ENCODE measurements around the gene APBA2. TPM values are rescaled to one million over a fixed set of nuclear protein-coding genes. Genes with fewer than 3 reads are reported as not detected.

The APBA2 gene
- total RNA-seq, 1 experiment from 2014 or later: not detected

DNA sequence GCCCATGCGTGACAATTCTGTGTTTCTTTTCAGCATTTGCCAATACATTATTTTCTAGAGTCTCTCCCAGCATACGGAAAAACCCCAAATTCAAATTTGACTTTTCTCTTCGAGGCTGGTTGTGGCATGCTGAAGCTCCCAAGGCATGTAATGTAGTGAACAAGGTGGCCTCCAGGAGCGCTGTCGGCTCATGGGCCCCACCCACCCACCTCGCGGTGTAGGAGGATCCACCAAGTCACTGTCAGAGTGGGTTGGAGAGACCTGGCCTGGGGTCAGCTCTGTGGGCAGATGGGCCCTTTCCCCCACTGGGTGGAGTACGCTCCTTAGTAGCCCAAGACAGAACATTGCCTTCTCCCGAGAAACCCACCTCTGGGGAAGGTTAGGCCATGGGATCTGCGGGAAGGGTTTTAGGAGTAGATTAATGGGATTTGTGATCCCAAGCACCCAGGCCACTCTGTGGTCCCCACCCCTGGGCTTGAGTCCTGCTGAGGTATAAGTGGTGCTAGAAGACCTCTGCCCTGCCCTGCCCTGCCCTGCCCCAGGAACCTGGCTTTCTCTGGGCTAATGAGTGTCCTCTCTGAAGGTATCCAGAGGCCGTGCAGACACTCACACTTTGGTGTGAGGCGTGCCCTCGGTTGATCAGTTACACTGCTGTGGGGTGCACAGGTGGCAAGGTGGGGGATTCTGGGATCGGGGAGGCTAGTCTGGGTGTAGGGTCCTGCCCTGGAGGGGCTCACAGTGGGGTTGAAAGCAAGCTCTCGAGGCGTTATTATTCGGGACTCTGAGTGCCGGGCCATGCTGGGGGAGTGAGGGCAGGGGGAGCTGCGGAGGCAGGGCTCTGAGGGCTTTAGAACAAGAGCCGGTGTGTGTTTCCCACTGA is 97.9 kb downstream of the APBA2 start:
- Histone ChIP-seq H3K27ac (ENCODE audit: low read length) (no peak overlapping the region), H3K9me3 (ENCODE audit: low read length) (no peaks in the 10 kb centered on the region), H3K36me3 (ENCODE audit: insufficient read depth, low read length) (no peaks in the 10 kb centered on the region), H3K9me2 (replicated peaks; ENCODE audit: insufficient read depth, low read length) (no peaks in the 10 kb centered on the region), H3K9ac (ENCODE audit: low read length) (no peak overlapping the region), H4K20me1 (ENCODE audit: insufficient read depth, low read depth, low read length) (no peaks in the 10 kb centered on the region), H3K27me3 (ENCODE audit: low read length) (no peaks in the 10 kb centered on the region), H3K79me2 (ENCODE audit: low read length) (no peaks in the 10 kb centered on the region), H3K4me3 (ENCODE audit: low read length) (no peak overlapping the region), H3K4me2 (ENCODE audit: low read depth, low read length, poor library complexity, severe bottlenecking) (no peak overlapping the region), H2AFZ (ENCODE audit: low read length) (no peak overlapping the region), H3K4me1 (ENCODE audit: low read length) (no peaks in the 10 kb centered on the region)
- no peak for DNase-seq

DNA sequence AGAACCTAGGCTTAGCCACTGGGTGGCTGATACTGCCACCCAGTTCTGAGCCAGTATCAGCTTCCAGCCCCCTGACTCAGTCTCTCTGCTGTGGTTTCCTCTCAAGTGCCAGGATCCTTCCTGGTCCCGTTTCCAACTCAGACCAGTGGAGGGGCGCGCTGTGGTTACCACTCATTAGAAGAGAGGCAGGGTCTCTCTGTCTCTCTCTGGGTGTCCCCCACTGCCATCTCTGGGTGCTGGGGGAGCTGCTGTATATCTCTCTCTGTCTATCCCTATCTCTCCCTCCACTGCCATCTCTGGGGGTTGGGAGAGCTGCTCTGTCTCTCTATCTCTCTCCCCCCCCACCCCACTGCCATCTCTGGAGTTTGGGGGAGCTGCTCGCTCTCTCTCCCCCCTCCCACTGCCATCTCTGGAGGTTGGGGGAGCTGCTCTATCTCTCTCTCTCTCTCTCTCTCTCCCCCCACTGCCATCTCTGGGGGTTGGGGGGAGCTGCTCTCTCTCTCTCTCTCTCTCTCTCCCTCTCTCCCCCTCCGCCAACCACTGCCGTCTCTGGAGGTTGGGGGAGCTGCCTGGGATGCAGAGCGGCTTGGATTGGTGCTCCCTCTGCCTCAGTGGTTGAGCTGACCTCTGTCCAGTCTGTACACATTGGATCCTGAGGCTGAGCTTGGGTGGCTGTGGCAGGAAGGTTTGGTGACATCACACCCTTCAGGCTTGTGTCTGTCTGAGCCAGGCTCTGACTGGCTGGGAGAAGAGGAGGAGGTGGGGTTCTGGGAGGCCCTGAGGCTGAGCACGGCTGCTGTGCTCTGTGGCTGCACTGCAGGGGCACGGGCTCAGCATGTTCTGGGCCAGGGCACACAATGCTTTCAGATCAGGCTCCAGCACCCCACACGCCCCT is 98.9 kb downstream of the APBA2 start:
- H3K27me3 ChIP-seq (ENCODE audit: low read length): no peaks in the 10 kb centered on the region
- no peaks in the 10 kb centered on the region for H3K79me2 ChIP-seq (ENCODE audit: low read length)
- H3K4me1 ChIP-seq (ENCODE audit: low read length): no peaks in the 10 kb centered on the region
- no peaks in the 10 kb centered on the region for H3K9me3 ChIP-seq (ENCODE audit: low read length)
- 0 out of 2 replicates have a peak overlapping the region, but pooled peaks have one; percentile 36 for H2AFZ ChIP-seq (ENCODE audit: low read length)
- no peaks in the 10 kb centered on the region for H3K9me2 ChIP-seq (replicated peaks; ENCODE audit: insufficient read depth, low read length)
- H3K36me3 ChIP-seq (ENCODE audit: insufficient read depth, low read length): no peaks in the 10 kb centered on the region
- no peak overlapping the region for H3K9ac ChIP-seq (ENCODE audit: low read length)
- H3K4me3 ChIP-seq (ENCODE audit: low read length): no peak overlapping the region
- no peak for DNase-seq
- H3K4me2 ChIP-seq (ENCODE audit: low read depth, low read length, poor library complexity, severe bottlenecking): no peak overlapping the region
- H3K27ac ChIP-seq (ENCODE audit: low read length): no peak overlapping the region
- no peaks in the 10 kb centered on the region for H4K20me1 ChIP-seq (ENCODE audit: insufficient read depth, low read depth, low read length)

DNA sequence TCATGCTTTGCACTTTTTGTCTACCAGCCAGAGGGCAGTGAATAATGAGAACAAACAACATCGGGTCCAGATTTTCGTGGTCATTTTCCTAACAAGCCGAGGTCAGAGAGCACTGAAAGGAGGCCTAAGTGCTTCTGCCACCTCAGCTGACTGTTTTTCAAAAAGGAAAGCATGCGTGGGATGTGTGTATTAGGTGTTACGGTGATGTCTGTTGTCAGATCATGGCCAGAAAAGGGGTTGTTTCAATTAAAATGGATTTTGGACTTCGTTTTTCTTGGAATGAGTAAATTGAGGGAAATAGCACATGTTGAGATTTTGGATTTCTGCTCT is 99.5 kb downstream of the APBA2 start:
- Histone ChIP-seq H3K4me1 (ENCODE audit: low read length) (no peaks in the 10 kb centered on the region), H3K9ac (ENCODE audit: low read length) (no peak overlapping the region), H3K36me3 (ENCODE audit: insufficient read depth, low read length) (no peaks in the 10 kb centered on the region), H4K20me1 (ENCODE audit: insufficient read depth, low read depth, low read length) (no peaks in the 10 kb centered on the region), H3K9me2 (replicated peaks; ENCODE audit: insufficient read depth, low read length) (no peaks in the 10 kb centered on the region), H3K9me3 (ENCODE audit: low read length) (no peaks in the 10 kb centered on the region), H2AFZ (ENCODE audit: low read length) (0 out of 2 replicates have a peak overlapping the region, but pooled peaks have one; percentile 36), H3K4me2 (ENCODE audit: low read depth, low read length, poor library complexity, severe bottlenecking) (no peak overlapping the region), H3K4me3 (ENCODE audit: low read length) (no peak overlapping the region), H3K27ac (ENCODE audit: low read length) (no peak overlapping the region), H3K27me3 (ENCODE audit: low read length) (no peaks in the 10 kb centered on the region), H3K79me2 (ENCODE audit: low read length) (no peaks in the 10 kb centered on the region)
- DNase-seq: no peak

DNA sequence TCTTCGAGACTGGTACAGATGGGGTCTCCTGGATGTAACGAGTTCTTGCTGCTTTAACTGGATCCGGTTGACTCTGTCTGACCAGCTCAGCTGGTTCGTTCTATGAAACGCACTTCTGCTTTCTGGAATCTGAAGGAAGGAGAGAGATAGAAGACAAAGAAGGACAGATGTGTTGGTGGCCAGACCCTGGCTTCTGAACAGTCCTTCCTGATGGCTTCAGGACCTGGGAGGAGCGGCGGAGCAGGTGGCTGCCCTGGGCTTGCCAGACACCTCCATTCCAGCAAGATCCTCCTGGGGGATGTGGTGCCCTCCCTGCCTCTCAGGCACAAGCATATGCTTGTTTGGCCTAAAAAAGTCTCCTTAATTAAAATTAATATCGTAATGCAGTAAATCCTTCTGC is 99.9 kb downstream of the APBA2 start:
- no peaks in the 10 kb centered on the region for H4K20me1 ChIP-seq (ENCODE audit: insufficient read depth, low read depth, low read length)
- no peak overlapping the region for H3K27ac ChIP-seq (ENCODE audit: low read length)
- no peaks in the 10 kb centered on the region for H3K4me1 ChIP-seq (ENCODE audit: low read length)
- no peak overlapping the region for H3K9ac ChIP-seq (ENCODE audit: low read length)
- no peak overlapping the region for H2AFZ ChIP-seq (ENCODE audit: low read length)
- H3K4me3 ChIP-seq (ENCODE audit: low read length): no peak overlapping the region
- H3K4me2 ChIP-seq (ENCODE audit: low read depth, low read length, poor library complexity, severe bottlenecking): no peak overlapping the region
- H3K9me2 ChIP-seq (replicated peaks; ENCODE audit: insufficient read depth, low read length): no peaks in the 10 kb centered on the region
- H3K36me3 ChIP-seq (ENCODE audit: insufficient read depth, low read length): no peaks in the 10 kb centered on the region
- no peaks in the 10 kb centered on the region for H3K9me3 ChIP-seq (ENCODE audit: low read length)
- DNase-seq: no peak
- H3K27me3 ChIP-seq (ENCODE audit: low read length): no peaks in the 10 kb centered on the region
- H3K79me2 ChIP-seq (ENCODE audit: low read length): no peaks in the 10 kb centered on the region

DNA sequence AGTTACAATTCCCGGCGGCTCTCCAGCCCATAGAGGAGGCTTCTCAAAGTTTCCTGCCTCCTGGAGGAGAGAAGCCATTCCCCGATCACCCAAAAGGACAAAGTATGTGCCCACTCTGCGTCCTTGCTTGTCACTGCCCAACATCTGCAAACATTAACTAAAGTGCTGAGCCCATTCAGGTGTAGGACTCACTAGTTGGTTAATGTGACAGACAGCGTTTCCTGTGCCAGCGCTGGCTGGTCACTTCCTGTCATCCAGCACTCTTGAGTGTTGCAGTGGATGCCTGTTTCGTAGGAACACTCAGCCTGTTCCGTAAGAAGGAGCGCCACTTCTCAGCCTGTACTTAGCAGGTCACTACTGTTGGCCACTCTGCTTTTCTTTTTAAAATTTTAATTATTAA is 100.3 kb downstream of the APBA2 start:
- Histone ChIP-seq H3K27ac (ENCODE audit: low read length) (no peak overlapping the region), H3K4me1 (ENCODE audit: low read length) (no peaks in the 10 kb centered on the region), H3K36me3 (ENCODE audit: insufficient read depth, low read length) (no peaks in the 10 kb centered on the region), H3K4me2 (ENCODE audit: low read depth, low read length, poor library complexity, severe bottlenecking) (no peak overlapping the region), H3K79me2 (ENCODE audit: low read length) (no peaks in the 10 kb centered on the region), H3K4me3 (ENCODE audit: low read length) (no peak overlapping the region), H4K20me1 (ENCODE audit: insufficient read depth, low read depth, low read length) (no peaks in the 10 kb centered on the region), H3K27me3 (ENCODE audit: low read length) (no peaks in the 10 kb centered on the region), H3K9me3 (ENCODE audit: low read length) (no peaks in the 10 kb centered on the region), H2AFZ (ENCODE audit: low read length) (no peak overlapping the region), H3K9ac (ENCODE audit: low read length) (no peak overlapping the region), H3K9me2 (replicated peaks; ENCODE audit: insufficient read depth, low read length) (no peaks in the 10 kb centered on the region)
- no peak for DNase-seq

DNA sequence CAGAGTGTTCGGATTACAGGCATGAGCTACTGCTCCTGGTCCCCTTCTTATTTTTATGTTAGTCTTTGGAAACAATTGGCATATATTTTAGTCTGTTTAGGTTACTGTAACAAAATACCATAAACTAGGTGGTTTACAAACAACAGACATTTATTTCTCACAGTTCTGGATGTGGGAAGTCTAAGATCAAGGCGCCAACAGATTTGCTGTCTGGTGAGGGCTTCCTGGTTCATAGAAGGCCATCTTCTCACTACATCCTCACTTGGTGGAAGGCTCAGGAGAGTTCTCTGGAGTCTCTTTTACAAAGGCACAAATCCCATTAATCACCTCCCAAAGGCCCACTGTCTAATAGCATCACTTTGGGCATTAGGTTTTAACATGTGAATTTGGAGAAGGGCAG is 101.0 kb downstream of the APBA2 start:
- no peaks in the 10 kb centered on the region for H3K4me1 ChIP-seq (ENCODE audit: low read length)
- no peak for DNase-seq
- H3K27me3 ChIP-seq (ENCODE audit: low read length): no peaks in the 10 kb centered on the region
- H3K9me2 ChIP-seq (replicated peaks; ENCODE audit: insufficient read depth, low read length): no peaks in the 10 kb centered on the region
- H4K20me1 ChIP-seq (ENCODE audit: insufficient read depth, low read depth, low read length): no peaks in the 10 kb centered on the region
- no peak overlapping the region for H3K4me2 ChIP-seq (ENCODE audit: low read depth, low read length, poor library complexity, severe bottlenecking)
- H3K36me3 ChIP-seq (ENCODE audit: insufficient read depth, low read length): no peaks in the 10 kb centered on the region
- H3K9ac ChIP-seq (ENCODE audit: low read length): no peak overlapping the region
- H3K4me3 ChIP-seq (ENCODE audit: low read length): no peak overlapping the region
- H2AFZ ChIP-seq (ENCODE audit: low read length): no peak overlapping the region
- no peaks in the 10 kb centered on the region for H3K9me3 ChIP-seq (ENCODE audit: low read length)
- H3K79me2 ChIP-seq (ENCODE audit: low read length): no peaks in the 10 kb centered on the region
- H3K27ac ChIP-seq (ENCODE audit: low read length): no peak overlapping the region

DNA sequence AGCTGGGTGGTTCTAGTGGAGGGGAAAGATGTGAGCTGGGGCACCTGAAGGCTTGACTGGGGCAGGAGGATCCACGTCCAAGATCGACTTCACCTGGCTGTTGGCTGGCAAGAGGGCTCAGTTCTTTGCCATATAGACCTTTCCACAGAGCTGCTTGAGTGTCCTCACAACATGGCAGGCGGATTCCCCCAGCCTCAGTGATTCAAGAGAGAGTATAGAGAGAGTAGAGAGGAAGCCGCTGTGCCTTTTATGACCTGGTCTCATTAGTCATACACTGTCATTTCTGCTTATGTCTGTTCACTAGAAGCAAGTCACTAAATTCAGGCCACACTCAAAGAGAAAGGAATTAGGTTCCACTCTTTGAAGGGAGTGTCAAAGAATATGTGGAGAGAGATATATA is 101.6 kb downstream of the APBA2 start:
- Histone ChIP-seq H2AFZ (ENCODE audit: low read length) (no peak overlapping the region), H3K9ac (ENCODE audit: low read length) (no peak overlapping the region), H3K9me2 (replicated peaks; ENCODE audit: insufficient read depth, low read length) (no peaks in the 10 kb centered on the region), H3K9me3 (ENCODE audit: low read length) (no peaks in the 10 kb centered on the region), H3K4me3 (ENCODE audit: low read length) (no peak overlapping the region), H3K36me3 (ENCODE audit: insufficient read depth, low read length) (no peaks in the 10 kb centered on the region), H3K4me1 (ENCODE audit: low read length) (no peaks in the 10 kb centered on the region), H3K4me2 (ENCODE audit: low read depth, low read length, poor library complexity, severe bottlenecking) (no peak overlapping the region), H3K79me2 (ENCODE audit: low read length) (no peaks in the 10 kb centered on the region), H4K20me1 (ENCODE audit: insufficient read depth, low read depth, low read length) (no peaks in the 10 kb centered on the region), H3K27me3 (ENCODE audit: low read length) (no peaks in the 10 kb centered on the region), H3K27ac (ENCODE audit: low read length) (no peak overlapping the region)
- DNase-seq: no peak

DNA sequence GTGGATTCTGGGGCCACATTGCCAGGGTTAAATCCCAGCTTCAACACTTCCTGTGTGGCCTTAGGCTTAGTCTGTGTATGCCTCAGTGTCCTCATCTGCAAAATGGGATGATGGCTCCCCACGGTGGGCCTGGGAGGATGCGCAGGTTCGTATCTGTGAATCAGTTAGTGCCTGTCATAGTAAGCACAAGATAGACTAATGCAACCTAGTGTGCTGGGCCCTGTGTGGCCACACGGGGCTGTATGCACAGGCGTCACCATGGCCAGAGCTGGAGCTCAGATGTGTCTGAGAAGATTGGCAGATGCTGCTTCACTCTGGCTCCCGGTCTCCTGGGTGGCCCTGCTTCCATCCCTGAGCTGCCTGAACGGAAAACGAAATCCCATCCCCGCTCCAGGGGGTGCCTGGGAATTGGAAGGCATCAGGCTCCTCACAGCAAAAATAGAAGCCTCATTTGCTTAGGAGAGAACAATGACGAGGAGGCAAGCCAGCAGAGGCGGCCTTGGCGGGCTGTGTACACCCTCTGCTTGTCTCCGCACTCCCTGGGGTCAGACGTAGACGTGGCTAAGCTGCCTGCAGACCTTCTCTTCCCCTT is 103.6 kb downstream of the APBA2 start:
- H3K27me3 ChIP-seq (ENCODE audit: low read length): no peaks in the 10 kb centered on the region
- no peak overlapping the region for H3K9ac ChIP-seq (ENCODE audit: low read length)
- no peaks in the 10 kb centered on the region for H3K36me3 ChIP-seq (ENCODE audit: insufficient read depth, low read length)
- H4K20me1 ChIP-seq (ENCODE audit: insufficient read depth, low read depth, low read length): no peaks in the 10 kb centered on the region
- no peaks in the 10 kb centered on the region for H3K79me2 ChIP-seq (ENCODE audit: low read length)
- H3K27ac ChIP-seq (ENCODE audit: low read length): no peak overlapping the region
- no peak overlapping the region for H3K4me3 ChIP-seq (ENCODE audit: low read length)
- H2AFZ ChIP-seq (ENCODE audit: low read length): no peak overlapping the region
- no peaks in the 10 kb centered on the region for H3K4me1 ChIP-seq (ENCODE audit: low read length)
- H3K4me2 ChIP-seq (ENCODE audit: low read depth, low read length, poor library complexity, severe bottlenecking): no peak overlapping the region
- no peaks in the 10 kb centered on the region for H3K9me2 ChIP-seq (replicated peaks; ENCODE audit: insufficient read depth, low read length)
- peak; percentile 44 for DNase-seq
- H3K9me3 ChIP-seq (ENCODE audit: low read length): no peaks in the 10 kb centered on the region
